DMS 273 (cell line): ENCODE measurements around the gene TRMT13.

Source experiments
- DNase-seq: peaks from one replicate; lab custom pipeline; 2025; ENCODE audit not compliant: unreplicated experiment; lab: John Stamatoyannopoulos, UW

TRMT13 gene, protein sequence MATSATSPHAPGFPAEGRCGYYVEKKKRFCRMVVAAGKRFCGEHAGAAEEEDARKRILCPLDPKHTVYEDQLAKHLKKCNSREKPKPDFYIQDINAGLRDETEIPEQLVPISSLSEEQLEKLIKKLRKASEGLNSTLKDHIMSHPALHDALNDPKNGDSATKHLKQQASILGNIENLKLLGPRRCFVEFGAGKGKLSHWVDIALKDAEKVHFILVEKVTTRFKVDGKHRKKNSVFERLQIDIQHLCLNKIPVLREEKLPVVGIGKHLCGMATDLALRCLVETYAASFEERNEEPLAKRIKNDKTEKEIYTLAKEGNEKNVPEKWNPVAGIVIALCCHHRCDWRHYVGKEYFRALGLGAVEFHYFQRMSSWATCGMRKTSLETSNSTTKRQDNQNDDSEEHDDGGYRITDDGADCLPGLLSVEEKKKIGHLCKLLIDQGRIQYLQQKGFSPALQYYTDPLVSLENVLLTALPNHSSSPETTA

DNA sequence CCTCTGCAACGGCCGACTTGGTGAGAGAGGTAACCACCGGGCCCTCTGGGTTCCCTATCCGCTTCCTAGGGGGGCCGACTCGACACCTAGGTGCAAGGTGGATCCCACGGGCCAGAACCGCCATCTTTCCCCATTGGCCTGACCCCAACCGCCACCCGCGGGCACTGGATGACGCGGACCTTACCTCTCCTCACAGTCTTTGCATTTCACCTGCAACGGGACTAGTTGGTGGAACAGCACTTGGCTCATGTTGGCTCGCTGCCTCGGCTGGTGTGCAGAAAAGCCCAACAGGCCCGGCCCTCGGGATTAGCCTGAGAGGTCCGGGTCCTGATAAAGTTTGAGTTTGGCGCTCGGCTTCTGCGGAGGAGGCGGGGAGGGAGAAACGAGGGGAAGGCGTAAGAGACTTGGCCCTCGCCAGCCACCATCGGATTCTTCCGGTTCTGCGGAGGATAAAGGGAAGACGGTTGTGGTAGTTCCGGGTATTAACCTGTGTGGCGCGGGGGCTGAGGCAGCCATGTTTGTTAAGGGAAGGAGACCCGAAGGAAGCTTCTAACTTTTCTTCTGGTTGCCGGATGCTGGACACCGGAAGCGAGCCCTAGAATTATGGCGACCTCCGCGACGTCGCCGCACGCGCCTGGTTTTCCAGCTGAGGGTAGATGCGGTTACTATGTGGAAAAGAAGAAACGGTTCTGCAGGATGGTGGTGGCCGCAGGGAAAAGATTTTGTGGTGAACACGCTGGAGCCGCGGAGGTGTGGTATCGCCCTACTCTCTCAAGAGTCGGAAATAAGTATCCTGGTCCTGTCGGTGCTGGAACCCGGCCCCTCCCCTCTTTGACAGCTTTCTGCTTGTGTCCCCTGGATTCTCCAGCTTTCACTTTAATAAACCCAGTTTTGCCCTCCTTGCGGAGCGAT, at the start of gene TRMT13, which contains the start of gene SASS6:
Gene TRMT13, plus strand, starts transcription at position 598 of the 912 bp plus-strand sequence. Its CDS starts 6 bp downstream, at position 604.
Gene SASS6, minus strand, starts transcription at position 365 of the 912 bp plus-strand sequence. Its CDS starts 116 bp downstream, at position 249.
- DNase-seq, result peak; percentile 99

DNA sequence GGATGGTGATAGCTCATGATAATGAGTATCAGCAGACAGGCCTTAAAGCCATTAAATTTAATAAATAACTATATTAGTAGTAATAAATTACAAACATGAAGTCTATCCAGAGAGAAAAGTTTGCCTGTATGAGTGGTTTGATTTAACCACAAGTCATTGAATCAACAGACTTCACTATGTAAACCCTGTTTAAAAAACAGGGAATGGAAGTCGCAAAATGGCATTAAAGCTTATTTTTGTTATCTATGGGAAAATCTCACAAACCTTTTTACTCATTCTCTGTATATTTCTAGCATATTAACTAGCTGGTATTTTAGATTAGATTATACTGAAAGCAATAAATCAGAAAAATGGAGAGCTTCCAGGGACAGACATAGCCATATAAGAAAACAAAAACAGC, 45.6 kb upstream of the TRMT13 start:
- no peak for DNase-seq

DNA sequence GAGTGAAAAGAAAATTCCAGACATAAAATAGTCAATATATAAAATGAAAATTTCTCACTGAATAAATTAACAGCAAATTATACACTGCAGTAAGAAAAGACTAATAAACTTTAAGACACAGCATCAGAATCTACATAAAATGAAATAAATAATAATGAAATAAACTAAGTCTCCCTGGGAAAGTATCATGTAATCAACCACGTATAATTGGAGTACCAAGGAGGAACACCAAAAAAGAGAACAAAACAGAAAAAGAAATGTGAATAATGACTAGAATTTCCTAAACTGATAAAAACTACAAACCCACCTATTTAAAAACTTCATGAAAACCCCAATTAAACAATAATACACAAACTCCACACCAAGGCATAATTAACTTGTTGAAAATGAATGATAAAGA, 43.9 kb upstream of the TRMT13 start:
- no peak for DNase-seq

DNA sequence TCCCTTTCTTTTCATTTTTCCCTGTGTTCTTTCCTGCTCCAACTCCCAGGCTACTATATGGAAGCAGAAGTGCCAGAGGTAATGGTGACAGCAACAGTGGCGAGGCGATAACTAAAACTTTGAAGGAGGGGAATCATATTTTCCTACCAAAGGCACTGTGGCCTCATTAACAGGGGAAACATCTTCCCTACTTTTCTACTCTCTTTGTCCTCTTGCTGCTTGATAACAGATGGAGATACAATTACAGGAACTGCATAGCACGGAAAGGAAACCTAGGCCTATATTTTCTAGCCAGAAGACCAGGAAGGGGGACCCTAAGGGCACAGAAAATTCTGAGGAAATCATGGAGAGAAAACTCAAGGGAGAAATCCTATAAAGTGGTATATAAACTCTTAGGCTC, 42.5 kb upstream of the TRMT13 start:
- DNase-seq, result no peak

DNA sequence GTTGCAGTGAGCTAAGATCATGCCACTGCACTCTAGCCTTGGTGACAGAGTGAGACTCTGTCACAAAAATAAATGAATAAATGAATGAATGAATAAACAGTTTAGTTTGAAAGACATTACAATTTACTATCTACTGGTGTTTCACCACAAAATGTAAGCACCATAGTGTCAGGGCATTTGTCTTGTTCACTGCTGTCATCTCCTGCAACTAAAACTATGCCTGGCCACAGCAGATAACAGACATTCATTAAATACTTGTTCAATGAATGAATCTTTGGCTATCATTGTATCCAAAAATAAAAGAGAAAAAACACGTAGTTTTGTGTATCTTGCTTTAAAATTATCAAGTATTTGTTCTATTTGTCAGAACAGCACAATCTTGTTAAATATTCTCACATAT, 32.8 kb upstream of the TRMT13 start:
- DNase-seq, result no peak

DNA sequence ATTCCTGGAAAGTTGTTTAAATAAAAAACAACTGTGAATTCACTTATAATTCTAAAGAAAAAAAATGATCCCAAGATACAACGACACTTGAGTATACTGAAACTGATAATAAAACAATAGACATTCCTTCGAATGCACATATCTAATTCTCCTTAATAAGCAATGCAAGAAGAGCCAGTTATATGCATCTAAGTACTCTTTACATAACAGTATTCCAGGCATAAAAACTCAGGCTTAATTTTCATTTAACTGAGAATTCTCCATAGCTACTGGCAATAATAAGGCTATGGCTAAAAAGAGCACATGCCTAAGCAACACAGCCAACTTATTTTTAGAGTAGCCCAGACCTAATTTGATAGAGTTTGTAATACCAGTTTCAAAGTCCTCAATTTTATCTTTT, 31.4 kb upstream of the TRMT13 start:
- no peak for DNase-seq

DNA sequence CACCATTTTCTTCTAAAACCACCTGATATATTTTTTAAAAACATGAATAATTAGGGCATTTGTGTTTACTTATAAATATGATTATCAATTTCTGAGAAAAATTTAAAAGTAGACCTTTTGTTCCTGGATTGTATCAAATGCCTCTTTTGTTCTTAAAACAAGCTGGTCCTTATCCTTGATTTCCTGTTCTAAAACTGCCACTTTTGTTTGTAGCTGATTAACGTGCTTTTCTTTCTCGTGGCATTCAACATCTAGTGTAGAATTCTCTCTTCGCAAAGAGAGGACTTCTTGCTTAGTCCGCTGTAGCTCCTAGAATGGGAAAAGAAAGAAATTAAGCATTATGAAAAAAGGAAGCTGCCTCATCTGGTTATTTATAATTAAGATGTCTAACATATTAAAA, 25.3 kb upstream of the TRMT13 start:
- no peak for DNase-seq

DNA sequence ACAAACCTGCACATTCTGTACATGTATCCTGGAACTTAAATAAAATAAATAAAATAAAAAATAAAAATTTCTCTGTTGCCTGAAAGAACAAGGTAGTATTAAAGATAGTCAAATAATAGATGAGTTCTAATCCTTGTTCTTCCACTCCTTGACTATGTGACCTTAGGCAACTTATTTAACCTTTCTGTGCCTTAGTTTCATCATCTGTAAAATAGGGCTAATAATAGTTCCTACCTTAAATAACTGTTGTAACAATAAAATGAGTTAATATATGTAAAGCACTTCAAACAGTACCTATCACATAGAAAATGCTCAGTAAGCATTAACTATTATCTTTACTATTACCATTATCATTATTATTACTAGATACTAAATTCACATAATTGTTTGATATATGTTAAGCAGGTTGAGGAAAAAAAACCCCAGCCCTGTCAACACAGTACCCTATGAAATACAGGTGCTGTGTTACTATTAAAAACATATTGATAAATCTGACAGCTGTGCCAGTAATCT, 23.4 kb upstream of the TRMT13 start:
- DNase-seq, result no peak

DNA sequence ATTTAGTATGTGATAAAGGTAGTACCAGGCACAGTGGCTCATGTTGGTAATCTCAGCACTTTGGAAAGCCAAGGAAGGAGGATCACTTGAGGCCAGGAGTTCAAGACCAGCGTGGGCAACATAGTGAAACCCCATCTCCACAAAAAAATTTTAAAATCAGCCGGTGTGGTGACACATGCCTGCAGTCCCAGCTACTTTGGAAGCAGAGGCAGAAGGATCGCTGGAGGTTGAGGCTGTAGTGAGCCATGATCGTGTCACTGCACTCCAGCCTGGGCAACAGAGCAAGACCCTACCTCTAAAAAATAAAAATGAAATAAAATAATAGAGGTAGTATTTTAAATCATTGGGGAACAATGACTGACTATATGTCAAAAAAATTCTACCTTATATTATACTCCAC, 17.4 kb upstream of the TRMT13 start:
- no peak for DNase-seq

DNA sequence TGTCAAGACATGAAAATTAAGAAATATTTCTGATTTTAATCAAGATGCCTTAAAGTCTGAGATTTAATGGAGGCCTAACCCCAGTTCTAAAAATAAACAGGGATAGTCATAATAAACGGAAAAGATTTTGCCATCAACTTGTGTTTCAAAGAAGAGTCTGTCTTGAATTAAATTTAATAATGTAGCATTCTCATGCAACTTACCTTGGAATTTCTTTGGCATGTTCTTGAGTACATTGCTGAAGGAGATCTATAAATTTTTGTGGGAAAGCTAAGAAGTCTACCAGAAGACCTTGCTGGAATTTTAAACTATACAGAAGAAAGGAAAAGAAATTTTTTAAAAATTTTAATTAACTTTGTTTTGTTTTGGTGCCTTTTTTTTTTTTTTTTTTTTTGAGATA, 10.8 kb upstream of the TRMT13 start:
- DNase-seq, result no peak

DNA sequence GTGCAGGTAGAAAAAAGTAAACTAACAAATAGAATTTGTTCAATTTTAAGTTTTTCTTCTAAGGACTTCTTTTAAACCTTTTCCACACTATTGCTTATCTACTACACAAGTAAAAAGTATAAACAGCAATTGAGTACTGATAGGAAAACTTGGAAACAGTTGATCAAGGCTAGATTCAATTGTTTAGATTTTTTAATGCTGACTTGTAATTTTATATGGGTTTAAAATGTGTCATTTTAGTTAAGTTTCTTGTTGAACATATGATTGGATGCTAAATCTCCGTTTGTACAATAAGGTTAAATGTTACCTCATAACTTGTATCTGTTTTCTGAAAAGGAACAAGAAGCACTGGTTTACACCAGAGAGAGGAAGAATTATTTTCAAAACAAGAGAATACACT, 5.7 kb upstream of the TRMT13 start:
- no peak for DNase-seq

DNA sequence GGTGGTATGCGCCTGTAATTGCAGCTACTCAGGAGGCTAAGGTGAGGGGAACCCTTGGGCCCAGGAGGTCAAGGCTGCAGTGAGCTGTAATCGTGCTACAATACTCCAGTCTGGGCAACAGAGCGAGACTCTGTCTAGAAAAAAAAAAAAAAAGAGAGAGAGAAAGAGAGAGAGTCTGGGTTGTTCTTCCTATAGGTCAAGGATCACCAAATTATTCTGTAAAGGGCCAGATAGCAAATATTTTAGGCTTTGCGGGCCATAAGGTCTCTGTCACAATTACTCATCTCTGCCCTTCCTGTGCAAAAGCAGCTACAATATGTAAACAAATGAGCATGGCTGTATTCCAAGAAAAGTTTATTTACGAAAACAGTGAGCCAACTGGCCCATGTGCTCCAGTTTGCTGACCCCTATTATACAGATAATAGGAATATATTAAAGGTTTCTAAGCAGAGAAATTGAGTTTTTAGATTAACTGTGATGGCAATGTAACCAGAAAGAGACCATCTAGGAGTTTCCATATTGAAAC, 2.3 kb upstream of the TRMT13 start:
- peak; percentile 29 for DNase-seq

DNA sequence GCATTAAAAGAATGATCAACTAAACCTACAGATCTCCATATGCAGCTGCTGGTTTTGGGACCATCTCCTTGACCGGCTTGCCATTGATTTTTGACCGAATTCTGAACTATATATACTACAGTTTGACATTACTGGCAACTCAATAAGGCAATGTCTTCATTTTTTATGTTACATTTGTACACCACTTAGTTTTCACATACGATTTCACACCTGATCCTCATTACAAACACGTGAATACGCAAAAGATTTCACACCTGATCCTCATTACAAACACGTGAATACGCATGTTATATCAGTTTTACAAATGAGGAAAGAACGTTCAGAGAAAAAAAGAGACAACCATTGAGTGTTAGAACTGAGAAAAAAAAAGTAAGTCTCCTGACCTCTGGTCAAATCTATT, 1.3 kb upstream of the TRMT13 start:
- no peak for DNase-seq

DNA sequence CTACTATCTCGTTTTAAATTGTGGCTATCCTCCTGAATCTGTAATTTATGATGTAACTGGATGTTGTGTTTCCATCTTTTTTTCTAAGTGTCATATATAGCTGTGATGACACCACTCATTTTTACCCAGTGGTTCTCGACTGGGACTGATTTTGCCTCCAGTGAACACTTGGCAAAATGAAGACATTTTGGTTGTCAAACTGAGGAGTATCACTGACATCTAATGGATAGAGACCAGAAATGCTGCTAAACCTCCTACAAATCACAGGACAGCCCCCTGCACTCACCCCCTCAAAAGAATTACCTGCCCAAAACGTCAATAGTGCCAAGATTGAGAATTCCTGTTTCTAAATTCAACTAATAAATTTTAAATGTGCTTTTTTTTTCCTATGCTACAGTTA, 1.9 kb downstream of the TRMT13 start:
- peak; percentile 14 for DNase-seq

DNA sequence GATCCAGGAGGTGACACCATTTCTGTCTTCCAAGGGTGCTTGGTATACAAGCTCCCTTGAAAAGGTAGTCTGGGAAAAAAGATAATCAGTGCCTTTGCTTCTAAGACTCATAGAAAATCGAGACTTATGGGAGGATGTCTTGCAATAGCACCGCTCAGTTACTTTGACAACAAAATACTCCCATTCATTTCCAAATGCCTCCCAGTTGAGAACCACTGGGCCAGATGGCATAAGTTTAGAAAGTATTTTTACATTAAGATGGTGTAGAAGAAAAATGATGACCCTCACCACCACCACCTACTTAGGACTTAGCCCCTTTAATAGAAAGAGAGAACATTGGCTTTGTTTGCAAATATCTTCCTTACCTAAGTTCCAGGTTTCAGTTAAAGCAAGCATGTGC, 4.6 kb downstream of the TRMT13 start:
- no peak for DNase-seq

DNA sequence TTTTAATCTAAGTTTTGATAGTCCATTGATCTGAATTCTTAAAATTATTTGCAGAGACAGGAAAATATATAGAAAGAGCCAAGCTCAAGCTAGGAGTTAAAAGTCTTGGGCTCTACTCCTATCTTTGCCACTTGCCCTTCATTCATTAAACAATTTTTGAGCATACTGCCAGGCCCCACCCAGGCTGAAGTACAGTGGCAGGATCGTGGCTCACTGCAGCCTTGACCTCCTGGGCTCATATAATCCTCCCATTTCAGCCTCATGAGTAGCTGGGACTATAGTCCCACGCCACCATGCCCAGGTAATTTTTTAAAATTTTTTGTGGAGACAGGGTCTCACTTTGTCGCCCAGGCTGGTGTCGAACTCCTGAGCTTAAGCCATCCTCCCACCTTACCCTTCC, 8.2 kb downstream of the TRMT13 start:
- DNase-seq, result no peak

DNA sequence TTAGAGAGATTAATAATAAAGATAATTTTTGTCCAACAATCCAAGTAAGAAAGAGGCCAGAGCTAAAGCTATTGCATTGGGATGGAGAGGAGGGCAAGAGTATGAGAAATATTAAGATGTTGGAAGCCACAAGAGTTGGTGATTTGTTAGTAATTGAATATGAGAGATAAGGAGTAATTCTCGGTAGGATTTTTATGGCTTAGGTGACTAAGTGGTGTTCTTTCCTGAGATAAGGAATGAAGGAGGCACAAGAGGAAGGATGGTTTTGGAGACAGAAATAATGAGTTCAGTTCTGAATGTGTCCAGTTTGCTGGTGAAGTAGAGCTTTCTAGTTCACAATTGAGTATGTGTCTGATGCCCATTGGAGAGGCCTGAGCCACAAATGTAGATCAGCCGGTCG, 9.4 kb downstream of the TRMT13 start:
- DNase-seq, result no peak

DNA sequence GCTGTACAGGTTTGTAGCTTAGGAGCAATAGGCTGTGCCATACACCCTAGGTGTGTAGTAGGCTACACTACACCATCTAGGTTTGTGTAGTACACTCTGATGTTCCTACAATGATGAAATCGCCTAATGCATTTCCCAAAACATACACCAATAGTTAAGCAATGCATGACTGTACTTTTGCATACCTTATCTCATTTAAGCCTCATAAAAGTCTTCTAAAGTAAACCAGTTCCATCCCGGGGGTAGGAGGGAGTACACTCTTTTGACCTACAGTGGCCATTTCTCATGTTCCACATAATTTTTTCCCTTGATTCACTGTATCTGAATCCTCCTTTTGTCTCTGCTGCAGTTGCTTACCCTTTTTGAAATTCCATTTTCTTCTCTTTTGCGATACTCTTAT, 12.2 kb downstream of the TRMT13 start:
- DNase-seq, result no peak

DNA sequence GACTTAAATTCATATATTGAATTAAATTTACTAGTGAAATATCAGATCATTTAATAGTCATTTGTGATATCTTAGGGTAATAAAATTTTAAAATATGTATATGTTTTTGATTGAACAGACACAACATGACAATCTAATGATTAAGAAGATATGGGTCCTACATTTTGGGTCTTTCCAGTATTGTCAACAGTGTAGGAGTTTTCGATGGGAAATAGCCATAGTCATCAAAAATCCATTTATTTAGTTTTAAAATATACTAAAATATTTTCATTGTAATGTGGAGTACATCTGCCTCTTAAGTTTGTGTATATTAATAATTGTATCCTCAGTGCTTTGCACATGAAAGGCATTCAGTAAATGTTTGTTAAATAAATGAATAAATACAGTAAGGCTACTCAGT, 14.0 kb downstream of the TRMT13 start:
- DNase-seq, result no peak

DNA sequence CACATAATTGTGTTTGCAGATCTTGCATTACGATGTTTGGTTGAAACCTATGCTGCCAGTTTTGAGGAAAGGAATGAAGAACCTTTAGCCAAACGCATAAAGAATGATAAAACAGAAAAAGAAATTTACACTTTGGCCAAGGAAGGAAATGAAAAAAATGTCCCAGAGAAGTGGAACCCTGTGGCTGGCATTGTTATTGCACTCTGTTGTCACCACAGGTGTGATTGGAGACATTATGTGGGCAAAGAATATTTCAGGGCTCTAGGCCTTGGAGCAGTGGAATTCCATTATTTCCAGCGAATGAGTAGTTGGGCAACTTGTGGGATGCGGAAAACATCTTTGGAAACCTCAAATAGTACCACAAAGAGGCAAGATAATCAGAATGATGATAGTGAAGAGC, 14.9 kb downstream of the TRMT13 start:
- DNase-seq, result no peak

DNA sequence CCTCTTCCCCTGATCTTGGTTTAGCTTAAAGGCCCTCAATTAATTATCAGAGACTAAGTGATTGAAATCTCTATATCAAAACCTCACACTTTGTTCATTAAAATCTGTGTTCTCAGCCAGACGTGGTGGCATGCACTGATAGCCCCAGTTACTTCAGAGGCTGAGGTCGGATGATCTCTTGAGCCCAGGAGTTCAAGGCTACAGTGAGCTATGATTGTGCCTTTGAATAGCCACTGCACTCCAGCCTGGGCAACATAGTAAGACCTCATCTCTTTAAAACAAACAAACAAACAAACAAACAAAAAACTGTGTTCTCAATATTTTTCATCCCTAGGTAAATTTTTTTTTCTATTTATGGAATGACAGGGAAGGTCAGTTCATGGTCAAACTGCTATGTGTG, 18.7 kb downstream of the TRMT13 start:
- no peak for DNase-seq
